ENCODE results near the gene EBF3.
A peak's percentile ranks its signal among the peaks of the same experiment; 100 is the strongest.

The EBF3 gene

DNA sequence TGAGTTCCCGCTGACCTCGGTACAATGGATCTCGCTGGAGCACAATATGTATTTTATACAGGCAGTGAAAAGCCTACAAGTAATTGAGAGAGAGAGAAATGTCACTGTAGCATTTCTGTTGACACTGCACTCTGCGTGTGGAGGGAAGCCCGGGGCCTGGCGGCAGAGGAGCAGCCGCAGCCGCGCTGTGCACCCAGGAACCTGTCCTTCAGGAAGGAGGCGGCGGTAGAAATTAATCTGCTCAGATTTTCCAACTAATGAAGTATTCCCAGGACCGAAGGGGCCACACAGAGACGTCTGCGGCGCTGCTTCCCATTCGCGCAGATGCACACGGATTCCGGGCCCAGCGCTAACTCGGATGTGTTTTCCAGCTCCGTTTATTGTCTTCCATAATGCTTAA is 170.1 kb downstream of the EBF3 start:
- Histone ChIP-seq H3K36me3 (ENCODE audit: insufficient read depth, low read length) (no peaks in the 10 kb centered on the region), H3K4me3 (no peak overlapping the region), H3K27ac (no peak overlapping the region), H3K9me3 (ENCODE audit: low read depth, low read length) (no peaks in the 10 kb centered on the region), H3K9ac (ENCODE audit: insufficient read length) (no peak overlapping the region)
- DNase-seq (ENCODE audit: low read depth, low spot score) = no peak
- TF ChIP-seq POLR2AphosphoS5 (IDR thresholded peaks at IDR 0.05; ENCODE audit: borderline replicate concordance, low read depth, low read length) (no peak), FOXP2 (optimal IDR thresholded peaks at IDR 0.05; ENCODE audit: control extremely low read depth, extremely low read length, insufficient read depth) (no peak), EZH2 (IDR thresholded peaks at IDR 0.05) (no peak)

GRCh38 chr10:129793479-129793878 is 170.6 kb downstream of the EBF3 start:
- Histone ChIP-seq H3K4me3 (no peak overlapping the region), H3K27ac (no peak overlapping the region), H3K36me3 (ENCODE audit: insufficient read depth, low read length) (no peaks in the 10 kb centered on the region), H3K9me3 (ENCODE audit: low read depth, low read length) (no peaks in the 10 kb centered on the region), H3K9ac (ENCODE audit: insufficient read length) (no peak overlapping the region)
- TF ChIP-seq POLR2AphosphoS5 (IDR thresholded peaks at IDR 0.05; ENCODE audit: borderline replicate concordance, low read depth, low read length) (no peak), EZH2 (IDR thresholded peaks at IDR 0.05) (no peak), FOXP2 (optimal IDR thresholded peaks at IDR 0.05; ENCODE audit: control extremely low read depth, extremely low read length, insufficient read depth) (no peak)
- DNase-seq (ENCODE audit: low read depth, low spot score) = no peak

DNA sequence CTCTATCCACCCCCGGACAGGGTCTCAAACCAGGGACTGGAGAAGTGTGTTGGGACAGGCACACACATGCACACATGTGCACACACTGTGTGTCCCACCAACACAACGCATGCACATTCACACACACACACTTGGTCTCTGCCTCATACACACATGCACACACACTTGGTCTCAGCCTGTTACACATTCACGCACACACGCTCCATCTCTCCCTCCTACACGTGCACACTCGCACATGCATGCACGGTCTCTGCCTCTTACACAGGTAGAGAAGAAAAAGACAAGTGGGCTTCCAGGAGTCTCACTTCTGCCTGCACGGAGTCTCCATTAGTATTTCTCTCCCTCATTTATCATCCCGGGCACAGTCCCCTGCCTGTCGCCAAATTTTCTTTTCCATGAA is 171.2 kb downstream of the EBF3 start:
- no peak overlapping the region for H3K27ac ChIP-seq
- no peaks in the 10 kb centered on the region for H3K9me3 ChIP-seq (ENCODE audit: low read depth, low read length)
- H3K4me3 ChIP-seq = peak overlapping the region; percentile 22; the same call in 1 of the 2 replicates
- H3K9ac ChIP-seq (ENCODE audit: insufficient read length) = no peak overlapping the region
- H3K36me3 ChIP-seq (ENCODE audit: insufficient read depth, low read length) = no peaks in the 10 kb centered on the region
- DNase-seq (ENCODE audit: low read depth, low spot score) = no peak
- no peak for TF ChIP-seq POLR2AphosphoS5 (IDR thresholded peaks at IDR 0.05; ENCODE audit: borderline replicate concordance, low read depth, low read length)

- H3K4me3 ChIP-seq = 0 out of 2 replicates have a peak overlapping the region, but pooled peaks have one; percentile 29
- H3K9me3 ChIP-seq (ENCODE audit: low read depth, low read length) = no peaks in the 10 kb centered on the region
- H3K36me3 ChIP-seq (ENCODE audit: insufficient read depth, low read length) = no peaks in the 10 kb centered on the region
- peak; percentile 12 for DNase-seq (ENCODE audit: low read depth, low spot score)
- peak; percentile 46; the same call in 1 of the 2 replicates for TF ChIP-seq POLR2AphosphoS5 (IDR thresholded peaks at IDR 0.05; ENCODE audit: borderline replicate concordance, low read depth, low read length)
- no peak for TF ChIP-seq EZH2 (IDR thresholded peaks at IDR 0.05)
- peak; percentile 73 for TF ChIP-seq FOXP2 (optimal IDR thresholded peaks at IDR 0.05; ENCODE audit: control extremely low read depth, extremely low read length, insufficient read depth)
- H3K27ac ChIP-seq = no peak overlapping the region
- no peak overlapping the region for H3K9ac ChIP-seq (ENCODE audit: insufficient read length)
Measured at GRCh38 chr10:129792141-129792540, 171.9 kb downstream of the EBF3 start.

DNA sequence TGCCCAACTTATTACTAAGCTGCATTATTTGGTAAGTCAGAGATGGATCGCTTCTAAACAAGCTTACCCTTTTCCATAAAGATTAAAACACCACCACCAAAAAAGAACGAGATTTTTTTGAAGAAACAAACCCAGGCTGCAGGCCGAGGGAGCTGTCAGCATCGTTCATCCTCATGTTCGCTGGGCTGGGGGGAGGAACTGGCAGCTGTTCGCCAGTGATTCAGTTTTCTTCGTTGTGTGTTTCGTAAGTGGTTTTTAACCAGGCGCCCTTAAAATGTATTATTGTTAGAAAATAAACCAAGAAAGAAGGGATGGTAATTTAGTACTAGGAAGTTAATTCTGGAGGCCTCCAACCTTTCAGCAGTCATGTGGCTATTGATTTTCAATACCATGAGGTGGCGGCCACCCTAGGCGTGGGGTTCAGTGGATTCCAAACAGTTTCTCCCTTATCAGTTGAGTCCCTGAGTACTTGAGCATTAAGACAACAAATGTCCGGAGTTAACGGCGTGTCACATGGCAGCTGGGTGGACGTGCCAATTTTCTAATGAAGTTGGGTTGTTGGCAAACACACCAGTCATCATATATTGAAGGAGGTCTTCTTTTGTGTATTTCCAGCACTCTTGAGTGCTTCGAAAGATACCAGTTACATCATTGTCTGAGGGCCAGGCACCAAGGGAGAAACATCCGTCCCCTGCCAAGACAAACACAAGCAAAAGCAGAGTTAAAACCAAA is 173.2 kb downstream of the EBF3 start:
- no peak overlapping the region for H3K27ac ChIP-seq
- H3K9me3 ChIP-seq (ENCODE audit: low read depth, low read length) = no peaks in the 10 kb centered on the region
- H3K9ac ChIP-seq (ENCODE audit: insufficient read length) = no peak overlapping the region
- no peak for DNase-seq (ENCODE audit: low read depth, low spot score)
- no peaks in the 10 kb centered on the region for H3K36me3 ChIP-seq (ENCODE audit: insufficient read depth, low read length)
- H3K4me3 ChIP-seq = no peak overlapping the region
- TF ChIP-seq FOXP2 (optimal IDR thresholded peaks at IDR 0.05; ENCODE audit: control extremely low read depth, extremely low read length, insufficient read depth) (no peak), POLR2AphosphoS5 (IDR thresholded peaks at IDR 0.05; ENCODE audit: borderline replicate concordance, low read depth, low read length) (no peak), EZH2 (IDR thresholded peaks at IDR 0.05) (no peak)

- no peak for TF ChIP-seq EZH2 (IDR thresholded peaks at IDR 0.05)
- no peak for DNase-seq (ENCODE audit: low read depth, low spot score)
- Histone ChIP-seq H3K27ac (no peak overlapping the region), H3K9me3 (ENCODE audit: low read depth, low read length) (no peaks in the 10 kb centered on the region), H3K4me3 (no peak overlapping the region), H3K36me3 (ENCODE audit: insufficient read depth, low read length) (no peaks in the 10 kb centered on the region), H3K9ac (ENCODE audit: insufficient read length) (no peak overlapping the region)
Measured at GRCh38 chr10:129788215-129788614, 175.9 kb downstream of the EBF3 start.

GRCh38 chr10:129787557-129787956 is 176.5 kb downstream of the EBF3 start:
- no peak for TF ChIP-seq FOXP2 (optimal IDR thresholded peaks at IDR 0.05; ENCODE audit: control extremely low read depth, extremely low read length, insufficient read depth)
- no peak for TF ChIP-seq EZH2 (IDR thresholded peaks at IDR 0.05)
- TF ChIP-seq POLR2AphosphoS5 (IDR thresholded peaks at IDR 0.05; ENCODE audit: borderline replicate concordance, low read depth, low read length) = no peak
- DNase-seq (ENCODE audit: low read depth, low spot score) = no peak
- H3K9ac ChIP-seq (ENCODE audit: insufficient read length) = no peak overlapping the region
- no peaks in the 10 kb centered on the region for H3K36me3 ChIP-seq (ENCODE audit: insufficient read depth, low read length)
- H3K9me3 ChIP-seq (ENCODE audit: low read depth, low read length) = no peaks in the 10 kb centered on the region
- H3K27ac ChIP-seq = no peak overlapping the region
- no peak overlapping the region for H3K4me3 ChIP-seq

DNA sequence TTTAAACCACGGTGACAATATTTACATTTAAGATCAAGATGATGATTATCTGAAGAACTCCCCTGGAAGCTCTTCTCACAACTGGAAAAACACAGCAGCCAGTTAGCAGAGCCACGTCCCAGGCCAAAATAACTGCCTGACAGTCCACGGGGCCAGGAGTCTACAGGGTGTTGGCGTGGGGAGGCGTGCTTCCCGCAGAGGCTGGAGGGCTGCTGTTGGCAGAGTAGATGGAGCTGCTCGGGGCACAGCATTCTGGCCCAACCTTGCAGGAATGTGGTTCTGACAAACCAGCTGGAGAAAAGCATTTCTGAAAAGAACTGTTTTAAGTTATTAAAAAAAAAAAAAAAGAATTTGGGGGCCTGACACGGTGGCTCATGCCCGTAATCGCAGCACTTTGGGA is 177.9 kb downstream of the EBF3 start:
- no peak overlapping the region for H3K9ac ChIP-seq (ENCODE audit: insufficient read length)
- TF ChIP-seq POLR2AphosphoS5 (IDR thresholded peaks at IDR 0.05; ENCODE audit: borderline replicate concordance, low read depth, low read length) (no peak), FOXP2 (optimal IDR thresholded peaks at IDR 0.05; ENCODE audit: control extremely low read depth, extremely low read length, insufficient read depth) (no peak), EZH2 (IDR thresholded peaks at IDR 0.05) (no peak)
- no peak overlapping the region for H3K27ac ChIP-seq
- DNase-seq (ENCODE audit: low read depth, low spot score) = no peak
- H3K4me3 ChIP-seq = no peak overlapping the region
- H3K36me3 ChIP-seq (ENCODE audit: insufficient read depth, low read length) = no peaks in the 10 kb centered on the region
- no peaks in the 10 kb centered on the region for H3K9me3 ChIP-seq (ENCODE audit: low read depth, low read length)

DNA sequence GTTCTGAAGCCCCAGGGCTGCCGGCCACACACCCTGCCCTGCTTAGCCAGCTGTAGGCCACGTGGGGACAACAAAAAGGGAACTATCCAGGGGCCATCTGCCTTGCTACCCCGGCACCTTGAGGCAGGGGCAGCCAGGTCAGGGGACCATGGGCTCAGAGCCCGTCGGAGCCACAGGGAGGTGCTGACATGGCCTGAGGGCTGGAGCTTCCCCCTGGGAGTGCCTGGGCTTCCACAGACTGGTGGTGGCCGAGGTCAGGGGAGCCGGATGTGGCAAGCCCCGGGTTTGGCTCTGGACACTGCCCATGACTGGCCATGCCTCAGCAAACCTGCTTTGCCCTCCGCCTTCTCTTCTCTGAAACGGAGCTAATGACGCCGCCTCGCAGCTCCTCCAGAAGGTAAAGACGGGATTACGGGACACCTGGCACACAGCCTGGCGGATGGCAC is 178.5 kb downstream of the EBF3 start:
- H3K4me3 ChIP-seq = no peak overlapping the region
- DNase-seq (ENCODE audit: low read depth, low spot score) = no peak
- H3K9me3 ChIP-seq (ENCODE audit: low read depth, low read length) = no peaks in the 10 kb centered on the region
- H3K36me3 ChIP-seq (ENCODE audit: insufficient read depth, low read length) = no peaks in the 10 kb centered on the region
- TF ChIP-seq POLR2AphosphoS5 (IDR thresholded peaks at IDR 0.05; ENCODE audit: borderline replicate concordance, low read depth, low read length) (no peak), EZH2 (IDR thresholded peaks at IDR 0.05) (no peak), FOXP2 (optimal IDR thresholded peaks at IDR 0.05; ENCODE audit: control extremely low read depth, extremely low read length, insufficient read depth) (no peak)
- no peak overlapping the region for H3K27ac ChIP-seq
- H3K9ac ChIP-seq (ENCODE audit: insufficient read length) = no peak overlapping the region
